Lower lobe of right lung (tissue), 2 donors: Measurements from ENCODE around the gene FMN1. TPM values are rescaled to one million over a fixed set of nuclear protein-coding genes. Genes with fewer than 3 reads are reported as not detected.

ENCODE experiments used
- ATAC-seq, 2 donors: fragments of 200-7000 bp; cut with Tn5 transposase; one replicate each; pipeline ENCODE4 v1.9.1; 2020 to 2022; ENCODE audit warnings: mild to moderate bottlenecking in 2 of 2, moderate library complexity in 2 of 2
- DNase-seq: peaks from one replicate; pipeline ENCODE4 v3.0.0-alpha.2; 2020
- H3K27ac ChIP-seq: fragments of 200-600 bp; one replicate; pipeline ENCODE4 v1.8.0; 2022
- H3K27me3 ChIP-seq: fragments of 200-600 bp; one replicate; pipeline ENCODE4 v1.8.0; 2022; ENCODE audit warnings: low read depth
- H3K36me3 ChIP-seq: fragments of 200-600 bp; one replicate; pipeline ENCODE4 v1.8.0; 2022; ENCODE audit warnings: mild to moderate bottlenecking
- H3K4me1 ChIP-seq: fragments of 200-600 bp; one replicate; pipeline ENCODE4 v1.8.0; 2022
- H3K4me3 ChIP-seq: fragments of 200-600 bp; one replicate; pipeline ENCODE4 v1.8.0; 2022; ENCODE audit warnings: mild to moderate bottlenecking
- H3K9me3 ChIP-seq: fragments of 200-600 bp; one replicate; pipeline ENCODE4 v1.8.0; 2022
- CTCF ChIP-seq: fragments of 200-600 bp; IDR thresholded peaks from one replicate; pipeline ENCODE4 v1.8.0; 2022; ENCODE audit warnings: antibody characterized with exemption, mild to moderate bottlenecking
- intact Hi-C: fragments of 100-400 bp; cut with DNase I; formaldehyde crosslinking; loops from one replicate; pipeline ENCODE4 v1.11.0; 2022
- total RNA-seq: library from RNA; stranded (reverse); fragmentation: NEBNext Ultra II Directional; extraction: Animal tissue kit (Norgen Biotek cat#: 25700); gene quantifications from one replicate; pipeline ENCODE4 v1.2.1, GENCODE V29; 2021
- donor health status: DM: no; HTN: yes; CAD: no; lungs with severe emphysema.

FMN1 gene
- total RNA-seq, 1 donor from 2014 or later, result 38.8 TPM

- no peak overlapping the region for H3K27ac ChIP-seq
- no peaks in the 10 kb centered on the region for H3K4me1 ChIP-seq
- DNase-seq (no peak), ATAC-seq (no peak)
- H3K27me3 ChIP-seq, result no peaks in the 10 kb centered on the region
- no peak for TF ChIP-seq CTCF
- H3K9me3 ChIP-seq, result no peaks in the 10 kb centered on the region
- no peak overlapping the region for H3K4me3 ChIP-seq
- intact Hi-C loops, result no loop called here
- no peaks in the 10 kb centered on the region for H3K36me3 ChIP-seq
These were observed 6.4 kb downstream of the FMN1 start for GRCh38 chr15:33188159-33188558.

DNA sequence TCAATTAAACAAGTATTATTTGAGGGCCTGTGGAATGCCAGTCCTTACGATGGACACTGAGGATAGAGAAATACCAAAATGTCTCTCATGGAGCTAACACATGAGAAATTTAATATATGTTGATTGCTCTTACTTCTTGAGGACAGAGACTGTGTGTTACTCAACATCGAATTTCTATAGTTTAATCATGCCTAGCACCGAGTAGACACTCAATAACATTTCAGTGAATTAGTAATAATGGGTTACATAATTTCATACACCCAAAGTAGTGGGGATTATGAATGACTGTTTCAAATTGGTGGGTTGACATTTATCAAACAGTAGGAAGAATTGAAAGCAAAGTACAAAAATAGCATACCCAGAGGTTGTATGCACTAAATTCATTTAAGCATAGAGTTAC lies 11.2 kb downstream of the FMN1 start:
- no peaks in the 10 kb centered on the region for H3K27me3 ChIP-seq
- H3K9me3 ChIP-seq, result no peaks in the 10 kb centered on the region
- no peaks in the 10 kb centered on the region for H3K4me1 ChIP-seq
- H3K36me3 ChIP-seq, result no peaks in the 10 kb centered on the region
- no peak overlapping the region for H3K4me3 ChIP-seq
- TF ChIP-seq CTCF, result no peak
- no peak for DNase-seq
- no peak overlapping the region for H3K27ac ChIP-seq
- no peak for ATAC-seq
- intact Hi-C loops, result no loop called here

DNA sequence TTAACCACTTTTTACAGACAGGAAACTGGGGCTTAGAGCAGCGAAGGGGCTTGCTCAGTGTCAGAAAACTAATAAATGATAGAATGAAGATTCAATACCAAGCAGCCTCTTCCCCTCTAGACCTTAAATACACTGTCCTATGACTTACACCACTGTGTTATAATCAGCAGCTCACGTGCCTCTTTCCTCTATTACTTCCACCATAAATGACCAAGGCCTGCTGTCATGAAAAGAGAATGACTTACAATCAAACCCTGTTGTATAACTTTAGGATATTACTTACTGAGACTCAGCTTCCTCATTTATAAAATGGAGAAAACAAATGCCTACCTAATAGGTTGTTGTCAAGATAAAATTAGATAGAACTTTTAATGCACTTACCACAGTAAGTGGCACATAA lies 11.6 kb downstream of the FMN1 start:
- no peak overlapping the region for H3K27ac ChIP-seq
- H3K36me3 ChIP-seq, result no peaks in the 10 kb centered on the region
- ATAC-seq, result no peak
- DNase-seq, result no peak
- intact Hi-C loops, result no loop called here
- H3K4me1 ChIP-seq, result no peaks in the 10 kb centered on the region
- no peaks in the 10 kb centered on the region for H3K9me3 ChIP-seq
- no peak for TF ChIP-seq CTCF
- no peak overlapping the region for H3K4me3 ChIP-seq
- no peaks in the 10 kb centered on the region for H3K27me3 ChIP-seq

GRCh38 chr15:33182278-33182905 lies 12.1 kb downstream of the FMN1 start:
- no peak overlapping the region for H3K27ac ChIP-seq
- intact Hi-C loops, result no loop called here
- H3K4me3 ChIP-seq, result no peak overlapping the region
- no peaks in the 10 kb centered on the region for H3K36me3 ChIP-seq
- no peaks in the 10 kb centered on the region for H3K4me1 ChIP-seq
- ATAC-seq (no peak), DNase-seq (no peak)
- H3K9me3 ChIP-seq, result no peaks in the 10 kb centered on the region
- H3K27me3 ChIP-seq, result no peaks in the 10 kb centered on the region
- no peak for TF ChIP-seq CTCF

- Histone ChIP-seq H3K27me3 (no peaks in the 10 kb centered on the region), H3K4me1 (no peaks in the 10 kb centered on the region), H3K9me3 (no peaks in the 10 kb centered on the region), H3K36me3 (no peaks in the 10 kb centered on the region), H3K27ac (no peak overlapping the region), H3K4me3 (no peak overlapping the region)
- no peak for DNase-seq
- intact Hi-C loops, result no loop called here
- no peak for ATAC-seq
- no peak for TF ChIP-seq CTCF
These were observed 14.6 kb downstream of the FMN1 start for GRCh38 chr15:33179874-33180273.

- Histone ChIP-seq H3K27me3 (no peaks in the 10 kb centered on the region), H3K9me3 (no peaks in the 10 kb centered on the region), H3K27ac (no peak overlapping the region), H3K36me3 (no peaks in the 10 kb centered on the region), H3K4me3 (no peak overlapping the region), H3K4me1 (no peaks in the 10 kb centered on the region)
- ATAC-seq (no peak), DNase-seq (no peak)
- TF ChIP-seq CTCF, result no peak
- intact Hi-C loops, result no loop called here
These were observed 23.3 kb downstream of the FMN1 start for GRCh38 chr15:33171202-33171601.
